Fibroblast of skin of right quadriceps (primary cell): ENCODE data around the gene HAP1.
A peak's percentile ranks its signal among the peaks of the same experiment; 100 is the strongest.
"Not testable (repeated sequence)": the region's sequence is repeated elsewhere in the genome, so short reads cannot be mapped to it uniquely, and the experiment has no call there.

Experiments used
- DNase-seq: peaks from one replicate; pipeline ENCODE4 v3.0.0-alpha.2; 2013

Gene HAP1

DNA sequence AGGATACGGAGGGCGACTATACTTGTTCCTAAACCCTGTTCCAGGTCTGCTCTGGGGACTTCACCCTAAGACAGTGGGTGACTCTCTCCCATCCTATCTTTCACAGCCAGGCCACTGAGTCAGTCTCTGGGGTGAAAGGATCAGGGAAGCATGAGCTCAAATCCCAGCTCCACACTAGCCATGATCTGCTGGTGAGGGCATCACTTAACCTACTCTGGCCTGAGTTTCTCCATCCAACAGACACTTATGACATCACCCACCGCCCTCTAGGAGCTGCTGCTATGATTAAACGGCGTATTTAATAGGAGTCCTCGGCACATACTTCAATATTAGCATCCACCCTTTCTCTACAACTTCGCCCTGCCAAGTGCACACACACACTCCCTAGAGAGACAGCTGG, 12.2 kb downstream of the HAP1 start:
- no peak for DNase-seq

DNA sequence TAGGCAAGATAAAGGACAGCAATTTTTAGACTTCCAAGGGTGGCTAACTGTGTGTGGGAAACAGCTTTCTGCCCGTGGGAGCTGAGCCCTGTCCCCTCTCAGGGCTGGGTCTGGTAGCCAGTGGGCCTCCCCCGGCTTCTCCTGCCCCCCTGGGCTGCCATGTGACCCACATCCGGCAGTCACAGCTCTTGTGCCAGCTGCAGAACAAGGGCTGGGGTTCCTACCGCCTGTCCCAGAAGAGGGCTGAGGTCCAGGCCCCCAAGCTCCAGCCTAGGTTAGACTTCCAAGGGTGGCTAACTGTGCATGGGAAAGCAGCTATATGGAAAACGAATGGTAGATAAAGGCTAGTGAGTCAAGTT, 16.2 kb downstream of the HAP1 start:
- DNase-seq: no peak

DNA sequence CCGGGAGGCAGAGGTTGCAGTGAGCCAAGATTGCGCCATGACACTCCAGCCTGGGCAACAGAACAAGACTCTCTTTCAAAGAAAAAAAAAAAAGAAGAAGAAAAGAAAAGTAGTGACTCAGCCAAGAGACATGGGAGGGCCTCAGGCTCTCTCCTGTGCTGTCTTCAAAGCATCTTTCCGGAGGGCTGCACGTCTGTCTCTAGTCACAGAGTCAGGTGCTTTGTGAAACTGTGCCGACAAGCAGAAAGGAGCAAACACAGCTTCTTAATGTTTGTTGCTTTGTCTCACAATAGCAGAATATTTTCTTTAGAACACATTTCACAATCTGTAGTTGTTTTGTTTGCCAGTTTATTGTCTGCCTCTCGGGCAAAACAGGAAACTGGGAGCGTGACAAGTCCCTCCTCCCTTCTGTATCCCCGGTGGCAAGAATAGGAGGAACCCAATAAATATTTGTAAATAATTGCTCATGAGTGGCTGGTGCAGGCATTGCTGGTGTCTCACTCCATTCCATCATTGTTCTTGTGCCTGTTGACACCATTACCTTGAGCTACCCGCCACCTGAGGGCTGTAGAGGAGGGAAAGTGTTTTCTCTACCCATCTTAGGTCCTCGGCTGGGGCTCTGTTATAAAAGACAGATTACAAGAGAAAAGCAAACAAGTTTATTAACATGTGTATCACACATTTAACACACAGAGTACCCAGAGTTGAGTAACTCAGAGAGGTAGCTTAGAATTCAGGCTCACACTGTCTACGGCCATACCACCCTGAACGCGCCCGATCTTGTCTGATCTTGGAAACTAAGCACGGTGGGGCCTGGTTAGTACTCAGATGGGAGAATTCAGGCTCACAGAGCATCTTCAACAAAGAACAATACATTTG, 16.8 kb downstream of the HAP1 start:
- DNase-seq: no peak

DNA sequence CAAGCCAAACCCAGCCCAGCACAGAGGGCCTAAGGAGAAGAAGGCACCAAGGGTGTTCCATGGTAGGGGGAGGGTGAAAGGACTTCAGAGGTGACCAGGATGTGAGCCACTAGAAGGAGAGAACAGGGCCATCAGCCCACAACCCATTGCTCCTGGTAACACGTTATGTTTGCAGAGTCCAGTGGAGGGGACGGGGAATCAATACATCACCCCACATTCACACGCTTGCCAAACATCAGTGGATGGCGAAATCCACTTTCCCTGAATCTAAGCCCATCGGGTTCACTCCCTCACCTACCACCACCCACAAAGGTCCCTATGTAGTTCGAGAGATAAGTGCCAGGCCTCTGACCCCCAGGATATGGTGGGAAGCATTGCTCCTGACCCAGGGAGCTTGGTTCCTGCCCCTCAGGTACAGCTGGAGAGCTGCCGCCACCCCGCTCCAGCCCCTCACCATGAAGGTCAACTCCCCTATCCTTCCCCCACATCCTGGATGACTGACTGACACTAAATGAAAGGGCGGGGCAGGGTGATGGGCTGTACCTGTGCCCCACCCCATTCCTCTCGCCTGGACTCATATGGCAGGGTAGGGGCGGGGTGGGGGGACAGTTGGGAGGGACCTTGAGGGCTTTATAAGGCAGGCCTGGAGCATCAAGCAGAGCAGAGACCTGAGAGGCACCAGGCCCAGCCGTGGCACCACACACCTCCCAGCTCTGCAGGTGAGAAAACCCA, 22.6 kb downstream of the HAP1 start, which contains the start of gene GAST:
Gene GAST, plus strand, starts transcription at position 663 of the 732 bp plus-strand sequence. CDS start 3,106 bp downstream, outside the sequence.
- no peak for DNase-seq

DNA sequence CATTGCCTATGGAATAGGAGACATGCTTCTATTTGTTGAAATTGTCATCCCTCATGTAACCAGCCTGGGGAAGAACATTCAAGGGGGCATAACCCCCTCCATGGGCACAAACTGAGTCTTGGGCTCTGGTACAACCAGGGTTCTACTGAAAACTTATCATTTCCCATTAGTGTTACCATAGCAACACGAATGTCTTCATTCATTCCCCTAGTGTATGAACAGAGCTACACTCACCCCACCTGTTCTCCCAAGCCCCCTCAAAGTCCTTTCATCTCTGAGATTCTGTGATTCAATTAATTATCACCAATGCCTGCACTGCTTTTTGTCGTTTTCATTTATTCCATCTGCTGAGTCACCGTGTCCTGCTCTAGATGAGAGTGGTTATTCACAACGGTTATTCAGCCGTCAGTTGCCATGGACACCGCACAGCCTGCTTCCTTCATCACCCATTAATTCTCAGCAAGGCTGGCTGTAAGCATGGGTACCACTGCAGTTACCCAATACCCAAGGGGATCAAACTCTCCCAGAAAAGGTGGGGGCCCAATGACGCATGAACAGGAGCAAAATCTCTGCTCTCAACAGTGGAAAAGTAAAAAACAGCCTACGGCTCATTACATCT, 23.9 kb downstream of the HAP1 start:
- peak; percentile 67 for DNase-seq

DNA sequence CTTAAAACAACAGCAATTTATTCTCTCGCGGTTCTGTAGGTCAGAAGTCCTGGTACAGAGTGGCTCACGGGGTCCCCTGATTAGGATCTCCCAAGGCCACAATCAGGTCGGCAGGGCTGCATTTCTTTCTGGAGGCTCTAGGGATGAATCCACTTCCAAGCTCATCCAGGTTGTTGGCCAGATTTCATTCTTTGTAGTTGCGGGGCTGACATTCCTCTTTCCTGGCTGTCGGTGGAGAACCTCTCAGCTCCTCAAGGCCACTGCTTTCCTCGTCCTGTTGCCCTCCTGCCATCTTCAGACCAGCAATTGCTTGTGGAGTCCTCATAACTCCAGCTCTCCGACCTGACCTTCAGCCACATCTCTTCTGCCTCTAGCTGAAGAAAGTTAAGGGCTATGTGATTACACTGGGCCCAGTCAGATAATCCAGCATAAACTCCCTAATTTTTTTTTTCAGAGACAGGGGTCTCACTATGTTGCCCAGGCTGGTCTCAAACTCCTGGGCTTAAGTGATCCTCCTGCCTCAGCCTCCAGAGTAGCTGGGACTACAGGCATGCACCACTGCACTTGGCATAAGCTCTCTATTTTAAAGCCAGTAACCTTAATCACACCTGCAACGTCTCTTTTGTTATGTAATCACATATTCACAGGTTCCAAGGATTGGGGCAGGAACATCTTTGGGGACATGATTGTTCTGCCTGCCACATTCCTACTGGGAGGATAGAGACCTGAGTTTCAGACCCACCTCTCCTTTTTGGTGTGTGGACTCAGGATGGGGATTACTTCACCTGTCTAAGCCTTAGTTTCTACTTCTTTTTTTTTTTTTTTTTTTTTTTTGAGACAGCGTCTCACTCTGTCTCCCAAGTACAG, 26.4 kb downstream of the HAP1 start:
- DNase-seq: no peak

DNA sequence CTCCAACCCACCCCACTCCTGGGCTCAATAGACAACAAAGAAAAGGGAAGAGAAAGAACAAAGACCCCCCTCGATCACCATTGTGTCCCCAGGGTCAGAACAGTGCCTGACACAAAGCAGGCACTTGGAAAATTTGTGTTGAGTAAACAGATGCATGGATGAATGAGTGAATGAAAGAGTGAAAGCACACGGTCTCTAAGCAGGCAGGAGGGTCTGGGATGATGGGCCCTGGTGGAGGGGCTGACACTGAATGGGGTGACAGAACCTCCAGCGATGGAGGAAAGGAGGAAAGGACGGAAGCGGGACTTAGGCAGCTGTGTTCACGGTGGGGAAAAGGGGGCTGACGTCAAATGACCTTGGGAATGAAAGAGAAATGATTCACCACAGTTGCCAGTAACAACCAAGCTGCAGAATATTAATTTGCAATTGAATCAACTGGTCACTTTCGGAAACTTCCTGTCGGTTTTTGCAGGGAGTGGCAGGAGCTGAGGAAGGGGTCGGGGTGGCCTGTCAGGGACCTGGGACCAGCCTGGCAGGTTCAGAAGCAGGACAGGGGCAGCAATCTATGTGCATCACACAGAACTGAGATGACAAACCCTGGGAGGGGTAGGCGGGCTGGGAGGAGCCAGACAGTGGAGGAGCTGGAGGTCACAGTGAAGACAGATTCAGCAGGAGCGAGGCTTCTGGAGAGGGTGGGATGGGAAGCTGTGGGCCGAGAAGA, 29.0 kb downstream of the HAP1 start:
- peak; percentile 34 for DNase-seq

DNA sequence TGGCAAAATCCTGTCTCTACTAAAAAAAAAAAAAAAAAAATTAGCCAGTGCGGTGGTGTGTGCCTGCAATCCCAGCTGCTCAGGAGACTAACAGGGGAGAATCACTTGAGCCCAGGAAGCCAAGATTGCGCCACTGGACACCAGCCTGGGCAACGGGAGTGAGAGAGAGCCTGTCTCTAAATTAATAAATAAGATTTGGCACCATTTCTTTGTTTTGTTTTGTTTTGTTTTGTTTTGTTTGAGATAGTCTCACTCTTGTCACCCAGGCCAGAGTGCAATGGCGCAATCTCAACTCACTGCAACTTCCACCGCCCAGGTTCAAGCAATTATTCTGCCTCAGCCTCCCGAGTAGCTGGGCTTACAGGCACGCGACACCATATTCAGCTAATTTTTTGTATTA, 31.7 kb downstream of the HAP1 start:
- DNase-seq: no peak

DNA sequence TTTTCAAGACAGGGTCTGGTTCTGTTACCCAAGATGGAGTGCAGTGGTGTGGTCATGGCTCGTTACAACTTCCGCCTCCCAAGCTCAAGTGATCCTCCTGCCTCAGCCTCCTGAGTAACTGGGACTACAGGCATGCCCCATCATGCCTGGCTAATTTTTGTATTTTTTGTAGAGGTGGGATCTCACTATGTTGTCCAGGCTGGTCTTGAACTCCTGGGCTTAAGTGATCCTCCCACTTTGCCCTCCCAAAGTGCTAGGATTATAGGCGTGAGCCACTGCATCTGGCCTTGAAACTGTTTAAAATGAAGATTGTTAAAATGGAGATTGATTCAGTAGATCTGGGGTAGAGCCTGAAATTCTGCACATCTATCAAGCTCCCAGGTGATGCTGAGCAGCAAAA, 33.6 kb downstream of the HAP1 start:
- not testable (repeated sequence) for DNase-seq

DNA sequence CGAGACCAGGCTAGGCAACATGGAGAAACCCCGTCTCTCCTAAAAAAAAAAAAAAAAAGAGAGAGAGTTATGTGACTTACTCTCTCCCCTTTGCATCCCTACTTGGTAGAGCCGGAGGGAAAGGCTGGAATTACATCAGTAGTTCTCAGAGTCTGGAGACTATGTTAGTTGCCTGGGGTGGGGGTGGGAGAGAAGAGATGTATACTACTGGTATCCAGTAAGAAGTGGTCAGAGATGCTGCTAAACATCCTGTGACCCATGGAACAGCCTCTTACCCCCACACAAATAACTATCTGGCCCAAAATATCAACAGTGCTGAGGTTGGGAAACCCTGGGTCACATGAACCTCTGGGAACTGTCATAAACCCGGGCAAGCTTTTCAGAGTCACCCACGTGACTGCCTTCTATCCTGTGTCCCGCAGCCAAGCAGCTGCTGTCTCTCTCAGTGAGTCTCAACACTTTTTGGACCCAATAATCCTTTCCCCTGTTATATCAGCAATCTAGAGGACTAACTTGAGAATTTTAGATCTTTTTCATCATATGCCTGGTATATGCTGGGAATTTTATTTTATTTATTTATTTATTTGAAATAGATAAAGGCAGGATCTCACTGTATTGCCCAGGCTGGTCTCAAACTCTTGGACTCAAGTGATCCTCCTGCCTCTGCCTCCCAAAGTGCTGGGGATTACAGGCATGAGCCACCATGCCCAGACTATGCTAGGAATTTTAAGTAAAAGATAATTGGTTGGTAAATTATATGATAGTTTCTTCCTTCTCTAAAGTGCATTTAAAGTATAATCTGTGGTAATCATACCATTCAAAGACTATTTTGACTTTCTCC, 37.1 kb downstream of the HAP1 start:
- DNase-seq: no peak

DNA sequence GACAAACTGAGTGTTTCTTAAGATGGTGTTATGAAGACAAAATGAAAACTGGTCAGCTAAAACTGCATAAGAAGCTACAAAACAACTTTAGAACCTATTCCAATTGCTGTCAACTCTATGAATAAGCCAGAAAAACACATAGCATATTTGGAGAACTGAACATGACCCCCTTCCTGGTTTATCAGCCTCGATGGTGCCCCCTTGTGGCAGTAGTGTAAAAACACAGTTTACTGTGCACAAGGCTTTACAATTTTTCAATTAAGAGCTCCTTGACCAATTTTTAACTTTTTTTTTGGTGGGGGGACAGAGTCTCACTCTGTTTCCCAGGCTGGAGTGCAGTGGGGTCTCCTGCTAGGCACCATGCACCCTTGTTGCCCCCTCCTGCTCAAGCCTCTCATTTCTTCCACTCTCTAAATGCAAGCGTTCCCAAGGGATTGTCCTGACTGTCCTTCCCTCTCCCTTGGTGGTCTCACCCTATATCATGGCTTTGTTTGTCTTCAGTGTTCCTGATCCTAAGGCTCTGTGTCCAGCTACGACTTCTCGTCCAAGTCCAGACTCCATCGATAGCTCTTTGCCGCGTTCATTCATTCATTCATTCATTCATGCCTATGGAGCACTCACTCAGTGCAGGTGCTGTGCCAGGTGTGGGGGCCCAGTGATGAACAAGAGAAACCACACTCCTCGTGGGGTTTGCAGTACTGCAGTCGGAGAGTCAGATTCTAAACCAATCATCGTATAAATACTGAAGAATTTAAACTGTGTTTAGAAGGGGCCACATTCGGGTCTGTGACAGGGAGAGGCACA, 38.3 kb downstream of the HAP1 start:
- peak; percentile 81 for DNase-seq

DNA sequence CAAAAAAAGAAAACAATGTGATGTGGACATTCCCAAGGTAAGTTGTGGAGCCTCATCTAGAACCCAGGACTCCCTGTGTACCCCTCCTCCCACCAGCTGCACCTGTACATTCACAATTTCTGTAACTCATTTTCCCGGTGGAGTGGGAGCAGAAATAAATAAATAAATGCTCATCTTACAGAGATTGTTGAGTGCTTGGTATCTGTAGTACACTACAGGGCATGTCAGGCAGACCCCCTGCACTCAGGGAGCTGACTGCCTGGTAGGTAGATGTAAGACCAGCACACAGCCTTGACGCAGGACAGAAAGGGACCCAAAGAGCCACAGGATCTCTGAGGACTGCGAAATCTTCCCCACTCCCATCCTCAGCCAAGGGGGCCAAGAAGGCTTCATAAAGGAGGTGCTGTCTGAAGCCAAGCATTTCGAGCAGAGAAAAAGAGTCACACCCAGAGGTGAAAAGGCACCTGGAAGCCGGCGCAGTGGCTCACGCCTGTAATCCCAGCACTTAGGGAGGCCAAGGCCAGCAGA, 39.2 kb downstream of the HAP1 start:
- DNase-seq: peak; percentile 10

DNA sequence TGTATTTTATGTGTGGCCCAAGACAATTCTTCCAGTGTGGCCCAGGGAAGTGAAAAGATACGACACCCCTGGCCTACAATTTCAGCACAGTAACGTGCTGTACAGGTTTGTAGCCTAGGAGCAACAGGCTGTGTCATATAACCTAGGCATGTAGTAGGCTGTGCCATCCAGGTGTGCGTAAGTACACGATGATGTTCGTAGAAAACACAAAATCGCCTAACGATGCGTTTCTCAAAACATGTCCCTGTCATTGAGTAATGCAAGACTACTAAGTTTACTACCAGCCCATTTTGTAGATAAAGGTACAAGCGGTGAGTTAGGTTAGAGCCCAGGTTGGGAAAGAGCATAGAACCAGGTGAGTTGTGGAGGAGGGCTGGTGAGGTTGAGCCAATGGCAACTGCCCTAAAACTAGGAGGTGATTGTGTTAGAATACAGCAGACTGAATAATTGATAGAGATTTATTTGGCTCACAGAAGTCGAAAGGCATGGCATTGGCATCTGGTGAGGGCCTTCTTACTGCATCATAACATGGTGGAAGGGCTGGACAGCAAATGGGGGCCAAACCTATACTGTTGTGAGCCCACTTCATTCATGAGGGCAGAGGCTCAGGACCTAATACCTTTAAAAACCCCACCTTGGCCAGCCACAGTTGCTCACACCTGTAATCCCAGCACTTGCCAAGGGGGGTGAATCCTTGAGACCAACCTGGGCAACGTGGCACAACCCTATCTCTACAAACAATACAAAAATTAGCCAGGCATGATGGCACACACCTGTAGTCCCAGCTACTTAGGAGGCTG, 41.5 kb downstream of the HAP1 start:
- DNase-seq: no peak

DNA sequence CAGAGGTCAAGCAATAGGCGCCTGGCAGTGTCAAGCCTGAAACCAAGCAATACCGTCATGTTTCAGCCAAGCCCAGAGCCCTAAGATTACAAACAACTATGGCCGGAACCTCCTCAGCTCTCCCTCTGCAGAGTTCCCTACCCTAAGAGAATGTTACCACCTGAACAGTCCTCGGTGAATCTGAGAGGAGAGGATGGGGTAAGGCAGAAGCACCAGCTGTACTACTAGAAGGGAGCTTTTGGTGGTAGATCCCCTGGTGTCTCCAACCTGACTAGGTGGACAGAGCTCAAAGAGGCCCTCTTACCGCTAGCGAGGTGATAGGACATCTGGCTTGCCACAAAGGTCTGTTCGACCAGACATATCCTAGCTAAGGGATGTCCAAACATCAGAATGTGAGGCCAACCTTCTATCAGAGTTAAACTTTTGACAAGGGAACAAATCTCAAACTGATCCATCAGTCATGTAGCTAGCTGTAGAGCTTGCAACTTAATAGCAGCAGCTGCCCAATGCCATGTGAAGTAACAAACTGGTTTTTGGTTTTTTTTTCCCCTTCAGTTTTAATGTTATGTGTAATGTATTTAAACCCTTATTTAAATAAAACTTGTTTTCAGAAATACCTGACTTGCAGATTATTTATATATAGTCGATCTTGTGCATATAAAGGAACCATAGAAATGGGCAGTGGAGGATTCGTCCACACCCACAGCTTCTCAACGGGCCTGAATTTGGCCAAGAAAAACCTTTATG, 43.2 kb downstream of the HAP1 start:
- no peak for DNase-seq

DNA sequence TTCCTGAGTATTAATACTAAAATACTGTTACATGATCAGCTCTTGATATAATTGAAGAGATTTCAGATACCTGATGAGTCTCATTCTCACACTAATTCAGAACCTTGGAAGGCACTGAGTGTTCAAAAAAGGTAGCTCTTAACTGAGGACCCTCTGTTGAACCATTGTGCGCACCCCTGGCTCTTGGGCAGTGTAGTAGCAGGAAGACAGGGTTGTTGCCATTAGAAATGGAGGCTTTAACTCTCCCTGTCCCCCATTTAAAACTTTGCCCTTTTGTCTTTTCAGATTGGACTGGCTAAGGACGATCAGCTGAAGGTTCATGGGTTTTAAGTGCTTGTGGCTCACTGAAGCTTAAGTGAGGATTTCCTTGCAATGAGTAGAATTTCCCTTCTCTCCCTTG, 43.9 kb downstream of the HAP1 start:
- DNase-seq: no peak

DNA sequence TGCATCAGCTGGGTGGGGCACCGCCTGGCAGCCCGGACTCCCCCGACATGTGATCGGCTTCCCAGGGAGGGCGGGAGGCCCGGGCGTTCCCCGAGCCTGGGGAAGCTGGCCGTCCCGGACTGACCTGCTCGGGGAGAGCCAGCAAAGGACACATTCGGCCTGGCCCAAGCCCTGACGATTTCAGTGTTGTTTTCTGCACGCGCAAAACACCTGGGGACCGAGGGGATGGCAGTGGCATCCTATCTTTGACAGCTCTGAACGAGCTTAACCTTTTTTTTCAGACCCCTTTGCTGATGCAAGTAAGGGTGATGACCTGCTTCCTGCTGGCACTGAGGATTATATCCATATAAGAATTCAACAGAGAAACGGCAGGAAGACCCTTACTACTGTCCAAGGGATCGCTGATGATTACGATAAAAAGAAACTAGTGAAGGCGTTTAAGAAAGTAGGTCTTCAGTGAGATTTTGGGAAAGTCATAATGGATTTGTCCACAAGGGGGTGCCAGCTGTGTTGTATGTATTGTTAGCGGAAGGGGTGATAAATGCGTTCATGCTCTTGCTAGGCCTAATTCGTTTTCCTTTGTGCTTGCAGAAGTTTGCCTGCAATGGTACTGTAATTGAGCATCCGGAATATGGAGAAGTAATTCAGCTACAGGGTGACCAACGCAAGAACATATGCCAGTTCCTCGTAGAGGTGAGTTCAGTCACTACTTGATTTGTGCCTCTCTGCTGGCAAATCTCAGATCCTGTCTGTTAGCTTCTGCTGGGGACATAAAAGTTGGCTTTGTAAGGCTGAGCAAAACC, 44.7 kb downstream of the HAP1 start:
- peak; percentile 73 for DNase-seq
